H1 (cell line): ENCODE results near the gene ZNF3. TPM values are rescaled to one million over a fixed set of nuclear protein-coding genes. Genes with fewer than 3 reads are reported as not detected.

Experiments used
- BCL11A ChIP-seq, 2 experiments: IDR thresholded peaks; one replicate each; pipeline ENCODE4 v1.6.1; 2011; ENCODE audit warnings: low read depth in 2 of 2, low read length in 2 of 2, mild to moderate bottlenecking in 2 of 2
- CEBPB ChIP-seq: IDR thresholded peaks from 2 replicates; pipeline ENCODE4 v1.6.1; 2012; ENCODE audit warnings: low read depth, low read length
- CHD2 ChIP-seq: IDR thresholded peaks from 2 replicates; pipeline ENCODE4 v1.6.1; 2012; ENCODE audit warnings: low read length, improper control_type of control experiment
- CREB1 ChIP-seq: IDR thresholded peaks from 2 replicates; pipeline ENCODE4 v1.6.1; 2012; ENCODE audit warnings: inconsistent platforms
- EGR1 ChIP-seq: IDR thresholded peaks from 2 replicates; pipeline ENCODE4 v1.6.1; 2011; ENCODE audit warnings: low read depth, low read length, borderline replicate concordance
- HDAC6 ChIP-seq: IDR thresholded peaks from one replicate; pipeline ENCODE4 v1.7.1; 2012; ENCODE audit warnings: low read depth, mild to moderate bottlenecking, inconsistent platforms, low read length, moderate library complexity
- JUND ChIP-seq: IDR thresholded peaks from 2 replicates; pipeline ENCODE4 v1.6.1; 2011; ENCODE audit warnings: mild to moderate bottlenecking, improper control_type of control experiment, low read length
- KDM5A ChIP-seq: fragments of 200-600 bp; IDR thresholded peaks from 2 replicates; pipeline ENCODE4 v1.7.1; 2012; ENCODE audit warnings: mild to moderate bottlenecking, low read length, inconsistent platforms, mixed read lengths
- NANOG ChIP-seq: IDR thresholded peaks from 2 replicates; pipeline ENCODE4 v1.6.1; 2011; ENCODE audit warnings: low read length, low read depth, mild to moderate bottlenecking, inconsistent platforms; ENCODE audit not compliant: insufficient read depth, poor library complexity, severe bottlenecking
- polyA plus RNA-seq, 7 experiments: library from polyadenylated mRNA; depleted of rRNA in 3 of 7; stranded (reverse) in 5 of 7; unstranded in 2 of 7; fragments of >200 nt in 5 of 7; fragments of 200-250 nt in 2 of 7; gene quantifications; 1 replicate in 5 of 7; 2 replicates in 1 of 7; 4 replicates in 1 of 7; pipeline versions ENCODE4 v1.2.1 to v1.2.3, GENCODE V29; 2011 to 2013; ENCODE audit warnings: missing spikeins in 2 of 7, mixed read lengths in 2 of 7
- total RNA-seq: library from RNA; stranded (reverse); fragmentation: NEBNext Ultra II Directional; extraction: Animal tissue kit (Norgen Biotek cat#: 25700); gene quantifications from 2 replicates; pipeline ENCODE4 v1.2.1, GENCODE V29; 2021
- TF ChIP-seq, protein P1 (sequence below): fragments of 300-600 bp; sonication (generic); IDR thresholded peaks from 2 replicates; pipeline ENCODE4 v1.7.1; 2012; ENCODE audit warnings: low read length, moderate library complexity, mild to moderate bottlenecking, inconsistent platforms; ENCODE audit not compliant: insufficient replicate concordance
- TF ChIP-seq, protein P2 (sequence below): IDR thresholded peaks from 2 replicates; pipeline ENCODE4 v1.6.1; 2011; ENCODE audit warnings: low read length, improper control_type of control experiment
- TF ChIP-seq, protein P3 (sequence below): IDR thresholded peaks from 2 replicates; pipeline ENCODE4 v1.6.1; 2012; ENCODE audit warnings: inconsistent platforms

The ZNF3 gene
- total and polyA plus RNA-seq, 2 of the 8 experiments (the other 6 are each of a cell fraction or from before 2014, with no cell fraction given), result 26.9 to 49.1 TPM

DNA sequence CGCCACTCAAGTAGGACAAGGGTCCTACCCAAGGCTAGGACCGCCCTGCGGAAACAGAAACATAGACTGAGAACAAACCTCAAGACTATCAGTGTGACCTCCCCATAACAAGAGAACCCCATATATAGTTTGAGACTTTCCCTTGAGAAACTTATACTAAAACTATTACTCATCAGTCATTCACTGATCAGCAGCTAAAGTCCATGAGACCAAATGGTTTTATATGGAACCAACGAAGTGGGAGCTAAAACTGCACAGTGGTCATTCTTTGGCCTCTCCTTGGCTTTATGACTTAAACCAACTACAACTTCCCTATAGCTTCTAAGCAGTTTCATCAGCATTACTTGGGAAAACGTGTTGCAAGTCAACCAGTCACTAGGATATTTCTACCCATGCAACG is 45.6 kb downstream of the ZNF3 start (continued):
- TF ChIP-seq, protein P1, sequence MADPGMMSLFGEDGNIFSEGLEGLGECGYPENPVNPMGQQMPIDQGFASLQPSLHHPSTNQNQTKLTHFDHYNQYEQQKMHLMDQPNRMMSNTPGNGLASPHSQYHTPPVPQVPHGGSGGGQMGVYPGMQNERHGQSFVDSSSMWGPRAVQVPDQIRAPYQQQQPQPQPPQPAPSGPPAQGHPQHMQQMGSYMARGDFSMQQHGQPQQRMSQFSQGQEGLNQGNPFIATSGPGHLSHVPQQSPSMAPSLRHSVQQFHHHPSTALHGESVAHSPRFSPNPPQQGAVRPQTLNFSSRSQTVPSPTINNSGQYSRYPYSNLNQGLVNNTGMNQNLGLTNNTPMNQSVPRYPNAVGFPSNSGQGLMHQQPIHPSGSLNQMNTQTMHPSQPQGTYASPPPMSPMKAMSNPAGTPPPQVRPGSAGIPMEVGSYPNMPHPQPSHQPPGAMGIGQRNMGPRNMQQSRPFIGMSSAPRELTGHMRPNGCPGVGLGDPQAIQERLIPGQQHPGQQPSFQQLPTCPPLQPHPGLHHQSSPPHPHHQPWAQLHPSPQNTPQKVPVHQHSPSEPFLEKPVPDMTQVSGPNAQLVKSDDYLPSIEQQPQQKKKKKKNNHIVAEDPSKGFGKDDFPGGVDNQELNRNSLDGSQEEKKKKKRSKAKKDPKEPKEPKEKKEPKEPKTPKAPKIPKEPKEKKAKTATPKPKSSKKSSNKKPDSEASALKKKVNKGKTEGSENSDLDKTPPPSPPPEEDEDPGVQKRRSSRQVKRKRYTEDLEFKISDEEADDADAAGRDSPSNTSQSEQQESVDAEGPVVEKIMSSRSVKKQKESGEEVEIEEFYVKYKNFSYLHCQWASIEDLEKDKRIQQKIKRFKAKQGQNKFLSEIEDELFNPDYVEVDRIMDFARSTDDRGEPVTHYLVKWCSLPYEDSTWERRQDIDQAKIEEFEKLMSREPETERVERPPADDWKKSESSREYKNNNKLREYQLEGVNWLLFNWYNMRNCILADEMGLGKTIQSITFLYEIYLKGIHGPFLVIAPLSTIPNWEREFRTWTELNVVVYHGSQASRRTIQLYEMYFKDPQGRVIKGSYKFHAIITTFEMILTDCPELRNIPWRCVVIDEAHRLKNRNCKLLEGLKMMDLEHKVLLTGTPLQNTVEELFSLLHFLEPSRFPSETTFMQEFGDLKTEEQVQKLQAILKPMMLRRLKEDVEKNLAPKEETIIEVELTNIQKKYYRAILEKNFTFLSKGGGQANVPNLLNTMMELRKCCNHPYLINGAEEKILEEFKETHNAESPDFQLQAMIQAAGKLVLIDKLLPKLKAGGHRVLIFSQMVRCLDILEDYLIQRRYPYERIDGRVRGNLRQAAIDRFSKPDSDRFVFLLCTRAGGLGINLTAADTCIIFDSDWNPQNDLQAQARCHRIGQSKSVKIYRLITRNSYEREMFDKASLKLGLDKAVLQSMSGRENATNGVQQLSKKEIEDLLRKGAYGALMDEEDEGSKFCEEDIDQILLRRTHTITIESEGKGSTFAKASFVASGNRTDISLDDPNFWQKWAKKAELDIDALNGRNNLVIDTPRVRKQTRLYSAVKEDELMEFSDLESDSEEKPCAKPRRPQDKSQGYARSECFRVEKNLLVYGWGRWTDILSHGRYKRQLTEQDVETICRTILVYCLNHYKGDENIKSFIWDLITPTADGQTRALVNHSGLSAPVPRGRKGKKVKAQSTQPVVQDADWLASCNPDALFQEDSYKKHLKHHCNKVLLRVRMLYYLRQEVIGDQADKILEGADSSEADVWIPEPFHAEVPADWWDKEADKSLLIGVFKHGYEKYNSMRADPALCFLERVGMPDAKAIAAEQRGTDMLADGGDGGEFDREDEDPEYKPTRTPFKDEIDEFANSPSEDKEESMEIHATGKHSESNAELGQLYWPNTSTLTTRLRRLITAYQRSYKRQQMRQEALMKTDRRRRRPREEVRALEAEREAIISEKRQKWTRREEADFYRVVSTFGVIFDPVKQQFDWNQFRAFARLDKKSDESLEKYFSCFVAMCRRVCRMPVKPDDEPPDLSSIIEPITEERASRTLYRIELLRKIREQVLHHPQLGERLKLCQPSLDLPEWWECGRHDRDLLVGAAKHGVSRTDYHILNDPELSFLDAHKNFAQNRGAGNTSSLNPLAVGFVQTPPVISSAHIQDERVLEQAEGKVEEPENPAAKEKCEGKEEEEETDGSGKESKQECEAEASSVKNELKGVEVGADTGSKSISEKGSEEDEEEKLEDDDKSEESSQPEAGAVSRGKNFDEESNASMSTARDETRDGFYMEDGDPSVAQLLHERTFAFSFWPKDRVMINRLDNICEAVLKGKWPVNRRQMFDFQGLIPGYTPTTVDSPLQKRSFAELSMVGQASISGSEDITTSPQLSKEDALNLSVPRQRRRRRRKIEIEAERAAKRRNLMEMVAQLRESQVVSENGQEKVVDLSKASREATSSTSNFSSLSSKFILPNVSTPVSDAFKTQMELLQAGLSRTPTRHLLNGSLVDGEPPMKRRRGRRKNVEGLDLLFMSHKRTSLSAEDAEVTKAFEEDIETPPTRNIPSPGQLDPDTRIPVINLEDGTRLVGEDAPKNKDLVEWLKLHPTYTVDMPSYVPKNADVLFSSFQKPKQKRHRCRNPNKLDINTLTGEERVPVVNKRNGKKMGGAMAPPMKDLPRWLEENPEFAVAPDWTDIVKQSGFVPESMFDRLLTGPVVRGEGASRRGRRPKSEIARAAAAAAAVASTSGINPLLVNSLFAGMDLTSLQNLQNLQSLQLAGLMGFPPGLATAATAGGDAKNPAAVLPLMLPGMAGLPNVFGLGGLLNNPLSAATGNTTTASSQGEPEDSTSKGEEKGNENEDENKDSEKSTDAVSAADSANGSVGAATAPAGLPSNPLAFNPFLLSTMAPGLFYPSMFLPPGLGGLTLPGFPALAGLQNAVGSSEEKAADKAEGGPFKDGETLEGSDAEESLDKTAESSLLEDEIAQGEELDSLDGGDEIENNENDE, result no peak
- no peak for TF ChIP-seq EGR1
- TF ChIP-seq CHD2, result no peak
- no peak for TF ChIP-seq CREB1
- TF ChIP-seq BCL11A (IDR thresholded peaks at IDR 0.05; ENCODE audit: low read depth in 2 of 2, low read length in 2 of 2), result no peak
- TF ChIP-seq CEBPB, result no peak
- TF ChIP-seq, protein P2, sequence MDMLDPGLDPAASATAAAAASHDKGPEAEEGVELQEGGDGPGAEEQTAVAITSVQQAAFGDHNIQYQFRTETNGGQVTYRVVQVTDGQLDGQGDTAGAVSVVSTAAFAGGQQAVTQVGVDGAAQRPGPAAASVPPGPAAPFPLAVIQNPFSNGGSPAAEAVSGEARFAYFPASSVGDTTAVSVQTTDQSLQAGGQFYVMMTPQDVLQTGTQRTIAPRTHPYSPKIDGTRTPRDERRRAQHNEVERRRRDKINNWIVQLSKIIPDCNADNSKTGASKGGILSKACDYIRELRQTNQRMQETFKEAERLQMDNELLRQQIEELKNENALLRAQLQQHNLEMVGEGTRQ, result no peak
- no peak for TF ChIP-seq NANOG
- TF ChIP-seq, protein P3, sequence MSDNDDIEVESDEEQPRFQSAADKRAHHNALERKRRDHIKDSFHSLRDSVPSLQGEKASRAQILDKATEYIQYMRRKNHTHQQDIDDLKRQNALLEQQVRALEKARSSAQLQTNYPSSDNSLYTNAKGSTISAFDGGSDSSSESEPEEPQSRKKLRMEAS, result no peak
- no peak for TF ChIP-seq JUND
- no peak for TF ChIP-seq KDM5A
- TF ChIP-seq HDAC6, result no peak
